HEK293 (cell line): ENCODE data around the gene BCL7C.

Experiments
- CTCF ChIA-PET: fragments of 350-600 bp; formaldehyde crosslinking; extraction: SDS; loops from one replicate; lab custom pipeline; 2021; ENCODE audit warnings: antibody characterized with exemption; lab: Yijun Ruan, JAX
- POLR2A ChIA-PET: fragments of 300-600 bp; formaldehyde crosslinking; extraction: SDS; loops from one replicate; lab custom pipeline; 2020; ENCODE audit warnings: antibody characterized with exemption, inconsistent platforms; lab: Yijun Ruan, JAX
- H3K27ac ChIP-seq: fragments of 200-500 bp; sonication (Bioruptor generic); 2 replicates; pipeline ENCODE4 v1.5.1; 2014; ENCODE audit warnings: low read depth, low read length, control low read depth, inconsistent platforms; ENCODE audit errors: extremely low read depth
- H3K36me3 ChIP-seq, 2 experiments: fragments of 200-500 bp in 1 of 2; sonication (Bioruptor generic) in 1 of 2; 1 replicate in 1 of 2; 2 replicates in 1 of 2; pipeline ENCODE4 v1.5.1; 2014 to 2017; ENCODE audit warnings: inconsistent platforms in 2 of 2, low read length in 2 of 2; ENCODE audit not compliant: control insufficient read depth in 2 of 2, insufficient read depth in 1 of 2
- H3K4me1 ChIP-seq: fragments of 200-500 bp; sonication (Bioruptor generic); 2 replicates; pipeline ENCODE4 v1.5.1; 2014; ENCODE audit warnings: mild to moderate bottlenecking, low read length, inconsistent platforms; ENCODE audit not compliant: control insufficient read depth, insufficient read depth
- H3K4me3 ChIP-seq: 2 replicates; pipeline ENCODE4 v1.5.1; 2011; ENCODE audit warnings: low read depth, mild to moderate bottlenecking, control low read depth, low read length, moderate library complexity
- H3K9me3 ChIP-seq: fragments of 200-500 bp; sonication (Bioruptor generic); 2 replicates; pipeline ENCODE4 v1.5.1; 2014; ENCODE audit warnings: low read depth, low read length, inconsistent platforms; ENCODE audit not compliant: control insufficient read depth, insufficient read depth
- GFI1B ChIP-seq: fragments of 450-650 bp; formaldehyde crosslinking; IDR thresholded peaks from 2 replicates; pipeline ENCODE4 v1.5.1; 2016; ENCODE audit warnings: missing biosample characterization, missing genetic modification characterization
- HOXC10 ChIP-seq: sonication (generic); formaldehyde crosslinking; IDR thresholded peaks from 2 replicates; pipeline ENCODE4 v1.8.1; 2023; ENCODE audit warnings: mild to moderate bottlenecking, missing genetic modification reagents
- SALL2 ChIP-seq: fragments of 450-650 bp; formaldehyde crosslinking; IDR thresholded peaks from 2 replicates; pipeline ENCODE4 v1.5.0; 2017; ENCODE audit warnings: missing biosample characterization, mild to moderate bottlenecking, missing genetic modification characterization, borderline replicate concordance
- SP3 ChIP-seq: fragments of 450-650 bp; formaldehyde crosslinking; IDR thresholded peaks from 2 replicates; pipeline ENCODE4 v1.5.1; 2016; ENCODE audit warnings: missing biosample characterization, missing genetic modification characterization
- SP7 ChIP-seq: fragments of 450-650 bp; formaldehyde crosslinking; IDR thresholded peaks from 2 replicates; pipeline ENCODE4 v1.5.1; 2016; ENCODE audit warnings: missing biosample characterization, missing genetic modification characterization
- TCF7L2 ChIP-seq: IDR thresholded peaks from 2 replicates; pipeline ENCODE4 v1.6.1; 2011; ENCODE audit warnings: low read depth, mild to moderate bottlenecking, inconsistent platforms, low read length, moderate library complexity, borderline replicate concordance
- ZBTB7A ChIP-seq: fragments of 450-650 bp; formaldehyde crosslinking; IDR thresholded peaks from 2 replicates; pipeline ENCODE4 v1.5.1; 2016; ENCODE audit warnings: low read depth, missing biosample characterization, missing genetic modification characterization
- ZNF121 ChIP-seq: fragments of 450-650 bp; formaldehyde crosslinking; IDR thresholded peaks from 2 replicates; pipeline ENCODE4 v1.5.1; 2016; ENCODE audit warnings: missing biosample characterization, missing genetic modification characterization
- ZNF211 ChIP-seq: fragments of 450-650 bp; formaldehyde crosslinking; IDR thresholded peaks from 2 replicates; pipeline ENCODE4 v1.5.1; 2016; ENCODE audit warnings: low read depth, missing biosample characterization, missing genetic modification characterization
- ZNF214 ChIP-seq: fragments of 450-650 bp; formaldehyde crosslinking; IDR thresholded peaks from 2 replicates; pipeline ENCODE4 v1.5.1; 2017; ENCODE audit warnings: missing biosample characterization, mild to moderate bottlenecking, missing genetic modification characterization, borderline replicate concordance
- ZNF223 ChIP-seq: fragments of 450-650 bp; formaldehyde crosslinking; IDR thresholded peaks from 2 replicates; pipeline ENCODE4 v1.5.1; 2016; ENCODE audit warnings: missing biosample characterization, missing genetic modification characterization
- ZNF302 ChIP-seq: fragments of 450-650 bp; formaldehyde crosslinking; IDR thresholded peaks from 2 replicates; pipeline ENCODE4 v1.5.1; 2016; ENCODE audit warnings: missing biosample characterization, missing genetic modification characterization, low read depth
- ZNF350 ChIP-seq: fragments of 450-650 bp; formaldehyde crosslinking; IDR thresholded peaks from 2 replicates; pipeline ENCODE4 v1.5.0; 2017; ENCODE audit warnings: missing biosample characterization, mild to moderate bottlenecking, missing genetic modification characterization
- ZNF404 ChIP-seq: fragments of 450-650 bp; formaldehyde crosslinking; IDR thresholded peaks from 2 replicates; pipeline ENCODE4 v1.5.1; 2017; ENCODE audit warnings: missing biosample characterization, missing genetic modification characterization
- ZNF423 ChIP-seq: fragments of 450-650 bp; formaldehyde crosslinking; IDR thresholded peaks from 2 replicates; pipeline ENCODE4 v1.5.1; 2016; ENCODE audit warnings: missing biosample characterization, missing genetic modification characterization
- ZNF473 ChIP-seq: fragments of 450-650 bp; formaldehyde crosslinking; IDR thresholded peaks from 2 replicates; pipeline ENCODE4 v1.5.1; 2017; ENCODE audit warnings: missing biosample characterization, missing genetic modification characterization
- ZNF510 ChIP-seq: fragments of 450-650 bp; formaldehyde crosslinking; IDR thresholded peaks from 2 replicates; pipeline ENCODE4 v1.5.1; 2018; ENCODE audit warnings: mild to moderate bottlenecking, missing genetic modification characterization, missing biosample characterization; ENCODE audit not compliant: insufficient replicate concordance
- ZNF530 ChIP-seq: fragments of 450-650 bp; formaldehyde crosslinking; IDR thresholded peaks from 2 replicates; pipeline ENCODE4 v1.5.1; 2016; ENCODE audit warnings: low read depth, missing biosample characterization, missing genetic modification characterization
- ZNF558 ChIP-seq: fragments of 450-650 bp; formaldehyde crosslinking; IDR thresholded peaks from 2 replicates; pipeline ENCODE4 v1.5.1; 2016; ENCODE audit warnings: missing biosample characterization, missing genetic modification characterization
- ZNF560 ChIP-seq: fragments of 450-650 bp; formaldehyde crosslinking; IDR thresholded peaks from 2 replicates; pipeline ENCODE4 v1.5.1; 2017; ENCODE audit warnings: missing biosample characterization, missing genetic modification characterization, borderline replicate concordance
- ZNF600 ChIP-seq: fragments of 450-650 bp; formaldehyde crosslinking; IDR thresholded peaks from 2 replicates; pipeline ENCODE4 v1.5.1; 2016; ENCODE audit warnings: missing biosample characterization, missing genetic modification characterization
- ZNF624 ChIP-seq: fragments of 450-650 bp; formaldehyde crosslinking; IDR thresholded peaks from 2 replicates; pipeline ENCODE4 v1.5.1; 2017; ENCODE audit warnings: missing biosample characterization, missing genetic modification characterization
- ZNF660 ChIP-seq: fragments of 450-650 bp; IDR thresholded peaks from 2 replicates; pipeline ENCODE4 v1.5.1; 2018; ENCODE audit warnings: missing biosample characterization, mild to moderate bottlenecking, missing genetic modification characterization
- ZNF747 ChIP-seq: fragments of 450-650 bp; formaldehyde crosslinking; IDR thresholded peaks from 2 replicates; pipeline ENCODE4 v1.5.1; 2016; ENCODE audit warnings: missing biosample characterization, missing genetic modification characterization
- ZNF768 ChIP-seq: fragments of 450-650 bp; formaldehyde crosslinking; IDR thresholded peaks from 2 replicates; pipeline ENCODE4 v1.5.1; 2018; ENCODE audit warnings: missing biosample characterization, mild to moderate bottlenecking, missing genetic modification characterization
- ZNF785 ChIP-seq: fragments of 450-650 bp; formaldehyde crosslinking; IDR thresholded peaks from 2 replicates; pipeline ENCODE4 v1.5.1; 2016; ENCODE audit warnings: missing biosample characterization, missing genetic modification characterization
- TF ChIP-seq, protein P1 (sequence below): fragments of 450-650 bp; formaldehyde crosslinking; IDR thresholded peaks from 2 replicates; pipeline ENCODE4 v1.5.1; 2016; ENCODE audit warnings: missing biosample characterization, missing genetic modification characterization
- TF ChIP-seq, protein P2 (sequence below): fragments of 450-650 bp; formaldehyde crosslinking; IDR thresholded peaks from 2 replicates; pipeline ENCODE4 v1.5.1; 2016; ENCODE audit warnings: missing biosample characterization, missing genetic modification characterization

BCL7C gene

DNA sequence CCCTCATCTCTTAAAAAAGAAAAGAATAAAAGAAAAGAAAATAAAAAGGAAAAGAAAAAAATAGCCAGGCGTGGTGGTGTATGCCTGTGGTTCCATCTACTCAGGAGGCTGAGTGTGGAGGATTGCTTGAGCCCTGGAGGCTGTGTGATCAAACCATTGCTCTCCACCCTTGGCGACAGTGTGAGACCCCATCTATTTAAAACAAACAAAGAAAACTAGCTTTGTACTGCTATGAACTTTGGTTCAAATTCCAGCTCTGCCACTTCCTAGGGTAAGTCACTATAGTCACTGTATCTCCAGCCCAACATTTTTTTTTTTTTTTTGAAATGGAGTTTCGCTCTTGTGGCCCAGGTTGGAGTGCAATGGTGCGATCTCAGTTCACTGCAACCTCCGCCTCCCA, 6.7 kb upstream of the BCL7C start (continued):
- TF ChIP-seq ZNF600 (tag by site-specific recombination) (no peak), GFI1B (tag by site-specific recombination) (no peak), ZBTB7A (tag by site-specific recombination) (no peak), ZNF423 (tag by site-specific recombination) (no peak), ZNF302 (tag by site-specific recombination) (no peak), ZNF211 (tag by site-specific recombination) (no peak)

DNA sequence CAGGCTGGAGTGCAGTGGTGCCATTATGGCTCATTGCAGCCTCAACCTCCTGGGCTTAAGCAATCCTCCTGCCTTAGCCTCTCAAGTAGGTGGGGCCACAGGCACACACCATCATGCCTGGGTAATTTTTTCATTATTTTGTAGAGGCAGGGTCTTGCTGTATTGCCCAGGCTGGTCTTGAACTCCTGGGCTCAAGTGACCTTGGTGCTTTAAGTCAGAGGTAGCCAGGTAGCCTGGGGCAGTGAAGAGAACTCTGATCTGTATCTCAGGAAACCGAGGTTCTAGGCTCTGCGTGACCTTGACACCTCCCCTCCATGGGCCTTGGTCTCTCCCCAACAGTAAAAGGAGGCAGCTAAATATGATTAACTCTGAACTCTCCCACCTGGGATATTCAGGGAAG, 5.9 kb upstream of the BCL7C start:
- H3K27ac ChIP-seq, result no peak overlapping the region
- H3K4me1 ChIP-seq, result no peaks in the 10 kb centered on the region
- ChIA-PET POLR2A (interaction anchor here (3.6 kb wide), 1 partner anchor 25 kb away, joined by 35 read pairs; no protein-coding TSS in a partner anchor), CTCF (interaction anchor here (1.1 to 3.8 kb wide), 2 partner anchors 55 to 137 kb away, joined by 3 to 66 read pairs; partner anchors contain the start of gene RNF40)
- H3K36me3 ChIP-seq, result no peaks in the 10 kb centered on the region
- no peak overlapping the region for H3K4me3 ChIP-seq
- no peaks in the 10 kb centered on the region for H3K9me3 ChIP-seq
- TF ChIP-seq ZNF121 (peak; percentile 81), ZNF624 (tag by site-specific recombination) (no peak), ZNF560 (no peak)
- TF ChIP-seq, protein P1, sequence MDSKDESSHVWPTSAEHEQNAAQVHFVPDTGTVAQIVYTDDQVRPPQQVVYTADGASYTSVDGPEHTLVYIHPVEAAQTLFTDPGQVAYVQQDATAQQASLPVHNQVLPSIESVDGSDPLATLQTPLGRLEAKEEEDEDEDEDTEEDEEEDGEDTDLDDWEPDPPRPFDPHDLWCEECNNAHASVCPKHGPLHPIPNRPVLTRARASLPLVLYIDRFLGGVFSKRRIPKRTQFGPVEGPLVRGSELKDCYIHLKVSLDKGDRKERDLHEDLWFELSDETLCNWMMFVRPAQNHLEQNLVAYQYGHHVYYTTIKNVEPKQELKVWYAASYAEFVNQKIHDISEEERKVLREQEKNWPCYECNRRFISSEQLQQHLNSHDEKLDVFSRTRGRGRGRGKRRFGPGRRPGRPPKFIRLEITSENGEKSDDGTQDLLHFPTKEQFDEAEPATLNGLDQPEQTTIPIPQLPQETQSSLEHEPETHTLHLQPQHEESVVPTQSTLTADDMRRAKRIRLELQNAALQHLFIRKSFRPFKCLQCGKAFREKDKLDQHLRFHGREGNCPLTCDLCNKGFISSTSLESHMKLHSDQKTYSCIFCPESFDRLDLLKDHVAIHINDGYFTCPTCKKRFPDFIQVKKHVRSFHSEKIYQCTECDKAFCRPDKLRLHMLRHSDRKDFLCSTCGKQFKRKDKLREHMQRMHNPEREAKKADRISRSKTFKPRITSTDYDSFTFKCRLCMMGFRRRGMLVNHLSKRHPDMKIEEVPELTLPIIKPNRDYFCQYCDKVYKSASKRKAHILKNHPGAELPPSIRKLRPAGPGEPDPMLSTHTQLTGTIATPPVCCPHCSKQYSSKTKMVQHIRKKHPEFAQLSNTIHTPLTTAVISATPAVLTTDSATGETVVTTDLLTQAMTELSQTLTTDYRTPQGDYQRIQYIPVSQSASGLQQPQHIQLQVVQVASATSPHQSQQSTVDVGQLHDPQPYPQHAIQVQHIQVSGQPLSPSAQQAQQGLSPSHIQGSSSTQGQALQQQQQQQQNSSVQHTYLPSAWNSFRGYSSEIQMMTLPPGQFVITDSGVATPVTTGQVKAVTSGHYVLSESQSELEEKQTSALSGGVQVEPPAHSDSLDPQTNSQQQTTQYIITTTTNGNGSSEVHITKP (tag by site-specific recombination), result peak; percentile 85

DNA sequence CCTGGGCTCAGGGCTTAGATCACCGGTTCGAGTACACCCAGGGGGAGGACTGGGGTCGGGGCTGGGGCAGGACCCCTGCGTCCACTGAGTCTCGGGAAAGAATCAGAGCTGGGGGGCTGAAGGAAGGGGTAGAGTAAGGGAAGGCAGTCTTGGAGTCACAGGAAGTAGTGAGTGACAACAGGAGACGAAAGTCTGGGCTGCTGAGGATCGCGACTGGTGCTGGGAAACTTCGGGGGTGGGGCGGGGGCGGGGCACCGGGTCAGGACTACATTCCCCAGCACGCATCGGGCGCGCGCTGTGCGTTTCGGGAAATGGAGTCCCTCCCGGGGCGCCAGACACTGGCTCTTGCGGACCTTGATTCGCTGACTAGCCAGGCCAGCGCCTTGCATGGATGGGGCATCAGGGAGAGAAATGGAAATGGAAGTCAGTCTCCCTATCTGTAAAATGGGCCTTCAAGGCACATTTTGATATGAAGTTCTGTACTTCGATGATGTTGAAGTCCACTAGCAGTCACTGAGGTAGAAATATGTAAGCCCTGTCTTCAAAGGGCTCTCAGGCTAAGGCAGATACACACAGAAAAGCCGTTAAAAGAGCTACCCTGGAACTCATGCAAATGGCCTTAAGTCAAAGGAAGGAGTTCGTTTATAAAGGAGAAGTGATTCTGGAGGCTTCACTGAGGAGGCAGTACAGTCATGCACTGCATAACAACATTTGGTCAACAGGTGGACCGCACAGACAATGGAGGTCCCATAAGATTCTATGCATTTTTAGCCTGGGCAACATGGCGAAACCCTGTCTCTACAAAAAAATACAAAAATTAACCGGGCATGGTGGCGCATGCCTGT, 3.2 kb upstream of the BCL7C start:
- Histone ChIP-seq H3K4me1 (no peaks in the 10 kb centered on the region; the same call in 1 of the 2 replicates), H3K27ac (peak overlapping the region; percentile 53), H3K36me3 (peaks cover 2 to 5% of the 10 kb centered on the region in 2 experiments; a peak in 2 of 3 replicates), H3K9me3 (no peaks in the 10 kb centered on the region), H3K4me3 (peak overlapping the region; percentile 32)
- CTCF ChIA-PET, result interaction anchor here (0.5 to 2.2 kb wide), 8 partner anchors 10 to 970 kb away, joined by 3 to 8 read pairs (median 4); no protein-coding TSS in a partner anchor
- POLR2A ChIA-PET, result interaction anchor here (0.7 to 1.0 kb wide), 2 partner anchors 82 to 149 kb away, joined by 3 to 4 read pairs; partner anchors contain the start of gene PHKG2
- TF ChIP-seq SALL2 (no peak), ZNF223 (tag by site-specific recombination) (no peak), ZNF747 (tag by site-specific recombination) (no peak), ZNF600 (tag by site-specific recombination) (no peak), ZNF768 (no peak), TCF7L2 (no peak), ZNF350 (tag by site-specific recombination) (no peak), ZNF558 (tag by site-specific recombination) (no peak), ZNF121 (no peak), ZNF214 (tag by site-specific recombination) (no peak), ZNF473 (tag by site-specific recombination) (no peak), SP3 (peak; percentile 86), SP7 (tag by site-specific recombination) (0 out of 2 replicates have a peak, but pooled peaks have one; percentile 3), ZNF530 (tag by site-specific recombination) (no peak), ZNF510 (tag by site-specific recombination) (no peak), ZNF785 (tag by site-specific recombination) (no peak), ZNF404 (tag by site-specific recombination) (no peak), HOXC10 (no peak), ZNF660 (tag by site-specific recombination) (peak; percentile 57; the same call in 1 of the 2 replicates)
- TF ChIP-seq, protein P2, sequence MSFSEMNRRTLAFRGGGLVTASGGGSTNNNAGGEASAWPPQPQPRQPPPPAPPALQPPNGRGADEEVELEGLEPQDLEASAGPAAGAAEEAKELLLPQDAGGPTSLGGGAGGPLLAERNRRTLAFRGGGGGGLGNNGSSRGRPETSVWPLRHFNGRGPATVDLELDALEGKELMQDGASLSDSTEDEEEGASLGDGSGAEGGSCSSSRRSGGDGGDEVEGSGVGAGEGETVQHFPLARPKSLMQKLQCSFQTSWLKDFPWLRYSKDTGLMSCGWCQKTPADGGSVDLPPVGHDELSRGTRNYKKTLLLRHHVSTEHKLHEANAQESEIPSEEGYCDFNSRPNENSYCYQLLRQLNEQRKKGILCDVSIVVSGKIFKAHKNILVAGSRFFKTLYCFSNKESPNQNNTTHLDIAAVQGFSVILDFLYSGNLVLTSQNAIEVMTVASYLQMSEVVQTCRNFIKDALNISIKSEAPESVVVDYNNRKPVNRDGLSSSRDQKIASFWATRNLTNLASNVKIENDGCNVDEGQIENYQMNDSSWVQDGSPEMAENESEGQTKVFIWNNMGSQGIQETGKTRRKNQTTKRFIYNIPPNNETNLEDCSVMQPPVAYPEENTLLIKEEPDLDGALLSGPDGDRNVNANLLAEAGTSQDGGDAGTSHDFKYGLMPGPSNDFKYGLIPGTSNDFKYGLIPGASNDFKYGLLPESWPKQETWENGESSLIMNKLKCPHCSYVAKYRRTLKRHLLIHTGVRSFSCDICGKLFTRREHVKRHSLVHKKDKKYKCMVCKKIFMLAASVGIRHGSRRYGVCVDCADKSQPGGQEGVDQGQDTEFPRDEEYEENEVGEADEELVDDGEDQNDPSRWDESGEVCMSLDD, result no peak
